EH (cell line): ENCODE data around the gene KCNMA1.

Experiments
- DNase-seq: peaks from one replicate; pipeline ENCODE4 v3.0.0-alpha.2; 2015; ENCODE audit warnings: low read depth

The KCNMA1 gene

DNA sequence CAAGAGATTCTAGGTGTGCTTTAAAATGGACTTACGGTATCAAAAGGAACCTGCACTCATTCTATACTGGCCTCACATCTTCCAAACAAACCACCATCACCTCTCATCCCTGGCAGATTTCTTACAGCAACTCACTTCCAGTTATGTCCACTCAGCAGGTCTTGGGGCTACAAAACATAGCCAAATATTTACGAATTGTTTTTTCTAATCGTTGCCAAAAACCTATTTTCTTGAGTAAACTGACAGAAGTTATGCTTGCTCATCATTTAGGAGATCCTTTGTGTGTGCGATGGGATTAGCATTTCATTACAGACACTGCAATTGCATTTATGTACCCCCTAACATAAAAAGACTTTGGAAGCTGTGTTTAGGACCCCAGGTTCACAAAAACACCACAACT, 2.7 kb downstream of the KCNMA1 start:
- no peak for DNase-seq

DNA sequence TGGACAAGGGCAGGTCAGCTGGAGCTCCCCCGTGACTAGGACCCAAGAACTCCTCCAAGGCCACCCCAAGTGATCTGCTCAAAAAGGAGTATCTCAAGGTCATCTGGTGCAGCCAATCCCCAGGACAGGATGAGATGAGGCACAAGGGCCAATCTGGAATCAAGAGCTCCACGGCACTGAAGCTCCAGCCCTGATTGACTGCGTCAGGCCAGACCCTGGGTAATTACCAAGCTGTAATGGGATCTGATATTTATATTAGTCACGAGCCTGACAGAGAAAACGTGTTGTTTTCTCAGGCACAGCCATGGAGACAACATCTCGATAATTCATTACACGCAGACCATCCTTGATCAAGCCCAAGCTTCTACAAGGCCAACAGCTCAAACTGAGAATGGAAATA, 4.2 kb downstream of the KCNMA1 start:
- DNase-seq: no peak

DNA sequence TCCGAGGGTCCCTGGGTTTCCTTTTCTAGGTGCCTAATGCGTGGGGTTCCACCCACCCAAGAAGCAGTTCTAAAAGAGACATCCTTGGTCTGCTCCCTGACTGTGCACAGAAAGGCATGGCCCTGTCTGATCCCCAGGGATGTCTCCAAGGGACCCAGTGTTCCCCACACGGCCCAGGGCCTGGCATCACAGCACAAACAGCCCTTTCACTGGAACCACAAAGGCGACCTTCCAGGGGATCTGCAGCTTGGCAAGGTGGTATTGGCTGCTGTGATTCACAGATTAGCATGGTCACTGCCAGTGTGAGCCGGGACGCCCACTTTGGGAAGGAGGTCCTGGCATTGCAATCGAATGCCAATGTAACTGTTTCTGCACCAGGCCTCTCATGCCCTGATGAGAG, 6.4 kb downstream of the KCNMA1 start:
- DNase-seq: no peak

DNA sequence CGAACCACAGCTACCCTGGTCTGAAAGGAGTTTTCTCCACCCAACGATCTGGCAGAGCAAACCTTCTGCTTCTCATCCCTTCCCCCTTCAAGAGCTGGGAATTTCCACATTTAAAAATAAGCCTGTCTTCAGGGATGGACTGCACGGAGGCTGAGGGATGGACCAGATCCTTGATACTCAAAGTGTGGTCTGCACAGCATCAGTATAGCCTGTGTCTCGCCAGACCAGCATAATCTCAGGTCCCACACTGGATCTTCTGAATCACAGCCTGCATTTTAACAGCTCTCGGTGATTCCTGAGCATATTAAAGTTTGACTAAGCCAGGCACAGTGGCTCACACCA, 7.1 kb downstream of the KCNMA1 start:
- DNase-seq: no peak

DNA sequence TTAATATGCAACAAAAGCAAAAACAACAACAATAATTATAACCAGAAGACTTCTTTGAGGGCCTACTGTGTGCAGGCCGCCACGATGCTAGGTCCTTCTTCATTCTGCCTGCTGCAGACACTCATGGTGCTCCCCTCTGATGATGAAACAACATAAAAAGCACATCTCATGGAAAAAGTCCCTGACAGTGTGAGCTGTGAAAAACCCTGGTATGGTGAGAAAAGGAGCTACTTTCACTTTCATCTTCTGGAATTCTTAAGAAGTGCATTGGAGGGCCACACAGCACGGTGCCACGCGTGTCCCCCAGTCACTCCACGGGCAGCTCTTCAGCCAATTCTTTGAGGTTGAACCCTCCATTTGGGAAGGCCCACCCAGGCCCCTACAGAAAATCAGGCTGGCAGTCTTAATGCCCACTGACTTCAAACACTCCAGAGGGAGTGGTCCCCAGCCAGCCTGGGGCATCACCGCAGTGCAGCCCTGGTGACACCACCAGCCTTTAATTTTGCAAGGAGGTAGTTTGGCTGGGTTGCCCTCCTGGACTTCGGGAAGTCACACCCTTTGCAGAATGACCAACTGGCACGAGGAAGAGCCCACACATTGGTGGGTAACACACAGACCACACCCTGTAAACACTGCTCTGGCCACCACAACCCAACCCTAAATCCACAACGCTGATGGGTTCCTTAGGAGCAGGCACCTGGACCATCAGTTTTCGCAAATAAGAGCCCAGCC, 7.7 kb downstream of the KCNMA1 start:
- peak; percentile 51 for DNase-seq

DNA sequence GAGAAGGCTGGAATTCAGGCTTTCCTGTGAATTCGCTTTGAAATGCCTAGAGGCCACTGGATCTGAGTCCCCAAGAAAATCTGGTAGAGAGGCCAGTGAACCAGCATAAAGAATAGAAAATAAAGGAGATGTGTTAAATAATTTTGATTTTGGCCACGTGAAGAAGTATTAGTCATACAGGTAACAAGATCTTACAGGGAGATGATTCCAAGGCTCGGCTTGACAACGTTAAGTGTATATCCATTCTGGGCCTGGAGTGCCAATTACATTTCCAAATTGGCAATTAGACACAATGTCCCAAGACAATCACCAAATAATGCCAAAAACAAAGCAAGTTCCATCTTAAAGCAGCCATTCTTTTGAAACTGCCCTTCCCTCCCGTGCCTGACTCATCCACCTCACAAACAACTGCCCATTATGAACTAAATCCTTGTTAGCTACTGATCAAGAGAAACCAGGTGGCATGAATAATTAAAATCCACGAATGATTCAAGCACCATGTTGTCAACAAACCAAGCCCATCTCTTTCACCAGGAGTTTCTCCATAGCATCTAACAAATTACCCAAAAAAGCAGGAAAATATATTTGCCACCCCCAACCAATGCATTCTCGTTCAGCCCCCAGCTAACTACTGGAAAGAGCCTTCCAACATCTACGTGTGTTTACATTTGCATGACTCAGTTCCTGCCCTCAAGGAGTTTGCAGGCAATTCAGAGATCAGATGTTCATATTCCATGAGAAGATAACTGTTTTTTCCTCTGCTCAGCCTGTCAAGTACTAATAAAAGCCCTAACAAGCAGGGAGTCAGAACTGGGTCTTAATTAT, 8.5 kb downstream of the KCNMA1 start:
- DNase-seq: peak; percentile 78

DNA sequence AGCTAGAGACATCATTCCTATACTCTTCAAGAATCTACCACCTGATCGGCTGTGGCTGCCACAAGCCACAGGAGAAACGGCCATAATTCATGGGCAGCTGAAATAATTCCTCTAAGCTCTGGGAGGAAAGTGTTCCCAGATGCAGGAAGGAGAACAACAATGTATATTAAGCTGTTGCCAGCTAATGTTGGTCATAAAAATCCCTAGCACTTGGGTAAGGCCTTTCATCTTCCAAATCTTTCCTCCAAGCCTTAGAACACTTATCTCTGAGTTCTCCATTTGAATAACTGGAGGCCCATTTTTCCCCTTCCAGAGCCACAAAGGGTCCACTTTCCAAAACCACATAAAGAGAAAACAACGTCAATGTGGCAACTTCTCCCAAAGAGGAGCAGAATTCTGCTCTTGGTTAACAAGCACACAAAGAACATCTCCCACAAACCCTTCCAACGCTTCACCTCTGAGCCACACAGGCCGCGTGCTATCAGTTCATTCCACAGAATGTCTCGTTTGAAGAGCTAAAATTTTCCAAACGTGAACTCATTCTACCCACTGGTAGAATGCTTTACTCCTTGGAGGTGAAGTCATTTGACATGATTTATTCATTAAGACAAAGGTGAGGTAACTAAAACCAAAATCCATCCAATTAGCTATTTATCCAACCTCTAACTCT, 11.2 kb downstream of the KCNMA1 start:
- DNase-seq: peak; percentile 36

DNA sequence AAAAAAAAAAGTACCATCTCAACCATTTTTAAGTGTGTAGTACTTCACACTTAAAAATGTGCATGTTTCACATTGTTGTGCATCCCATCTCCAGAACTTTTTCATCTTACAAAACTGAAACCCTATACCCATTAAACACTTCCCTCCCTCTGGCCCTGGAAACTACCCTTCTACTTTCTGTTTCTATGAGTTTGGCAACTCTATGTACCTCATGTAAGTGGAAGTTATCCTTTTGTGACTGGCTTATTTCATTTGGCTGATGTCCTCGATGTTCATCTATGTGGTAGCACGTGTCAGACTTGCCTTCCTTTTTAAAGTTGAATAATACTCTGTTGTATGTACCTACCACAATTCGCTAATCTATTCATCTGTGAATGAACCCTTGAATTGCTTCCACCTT, 12.2 kb downstream of the KCNMA1 start:
- peak; percentile 37 for DNase-seq

DNA sequence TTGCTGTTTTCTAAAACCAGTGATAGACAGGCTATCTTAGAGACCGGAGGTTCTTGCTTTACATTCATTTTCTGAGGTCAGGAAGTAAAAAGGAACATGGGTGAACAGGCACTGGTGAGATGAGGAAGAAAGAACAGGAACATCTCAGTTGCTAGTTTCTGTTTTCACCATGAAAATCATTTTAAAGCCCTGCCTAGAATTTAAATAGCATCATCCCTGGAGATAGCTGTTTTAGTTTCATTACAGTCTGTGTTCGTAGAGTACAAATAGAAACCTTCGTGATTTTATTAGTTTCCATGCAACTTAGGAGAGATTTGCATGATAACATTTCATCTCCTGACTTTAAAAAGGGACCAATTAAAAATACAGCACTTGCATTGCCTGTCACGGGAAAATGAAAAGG, 14.7 kb downstream of the KCNMA1 start:
- no peak for DNase-seq

DNA sequence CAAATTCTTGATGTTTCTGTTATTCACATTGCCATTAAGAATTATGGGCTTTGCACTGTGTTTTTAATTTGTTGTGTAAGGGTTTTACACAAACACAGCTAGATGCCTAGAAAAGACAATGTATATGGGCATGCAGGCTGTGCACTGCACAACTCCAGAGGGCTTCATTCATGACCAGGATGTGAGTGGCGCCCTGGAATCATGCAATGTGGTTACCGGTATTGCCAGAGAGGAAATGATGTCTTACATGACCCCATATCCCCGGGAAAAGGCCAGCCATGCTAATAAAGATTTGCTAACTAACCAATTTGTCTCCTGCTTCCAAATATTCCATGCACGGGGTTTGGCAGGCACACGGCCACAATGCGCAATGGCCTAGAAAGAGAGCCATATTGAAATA, 16.9 kb downstream of the KCNMA1 start:
- peak; percentile 59 for DNase-seq

DNA sequence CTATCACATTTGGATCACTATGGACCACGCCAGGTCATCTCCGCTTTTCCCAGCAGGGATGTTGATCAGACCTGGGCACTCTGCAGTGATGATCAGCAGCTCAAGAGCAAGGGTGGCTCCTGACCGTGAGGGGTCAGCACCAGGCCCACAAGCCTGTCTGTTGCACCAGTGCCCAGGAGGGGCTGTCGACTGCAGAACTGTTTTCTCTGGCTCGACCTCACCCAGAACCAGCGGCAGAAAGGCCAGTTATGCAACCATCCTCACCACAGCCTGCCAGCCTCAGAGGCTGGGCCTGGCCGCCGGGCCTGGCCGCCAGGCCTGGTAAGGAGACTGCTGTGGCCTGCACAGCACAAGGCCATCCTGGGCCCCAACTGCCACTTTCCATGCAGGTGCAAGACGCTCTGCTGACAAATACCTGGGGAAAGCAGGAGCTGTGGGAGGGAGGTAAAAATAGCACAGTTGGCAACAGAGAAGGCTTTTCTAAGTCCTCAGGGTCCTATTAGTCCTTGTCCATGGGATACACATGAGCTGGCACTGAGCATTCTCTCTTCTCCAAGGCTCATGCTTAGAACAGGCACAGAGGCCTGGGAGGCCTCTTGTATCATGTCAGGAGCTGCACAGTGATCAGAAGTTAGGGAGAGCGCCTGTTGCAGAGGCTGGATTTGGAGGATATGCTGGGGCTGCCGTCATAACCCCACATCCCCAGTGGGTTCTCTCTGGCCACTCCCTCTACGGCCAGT, 17.5 kb downstream of the KCNMA1 start:
- DNase-seq: no peak

DNA sequence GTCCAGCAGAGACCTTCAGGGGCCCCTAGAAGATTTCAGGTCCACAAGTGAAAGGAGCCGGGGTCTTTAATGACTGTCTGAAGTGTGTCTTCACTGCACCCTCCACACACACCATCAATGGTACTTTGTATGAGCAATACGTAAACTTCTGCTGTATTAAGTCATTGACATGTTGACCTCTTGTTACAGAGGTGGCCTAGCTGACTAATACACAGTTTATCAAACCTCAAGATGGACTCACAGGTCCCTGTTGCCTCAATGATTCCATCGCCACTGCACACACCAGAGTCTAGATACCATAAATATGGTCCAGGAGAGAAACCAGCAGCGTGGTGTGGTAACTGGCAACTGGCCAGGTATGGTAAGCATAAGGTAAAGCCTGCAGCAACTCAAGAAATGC, 19.5 kb downstream of the KCNMA1 start:
- DNase-seq: no peak

DNA sequence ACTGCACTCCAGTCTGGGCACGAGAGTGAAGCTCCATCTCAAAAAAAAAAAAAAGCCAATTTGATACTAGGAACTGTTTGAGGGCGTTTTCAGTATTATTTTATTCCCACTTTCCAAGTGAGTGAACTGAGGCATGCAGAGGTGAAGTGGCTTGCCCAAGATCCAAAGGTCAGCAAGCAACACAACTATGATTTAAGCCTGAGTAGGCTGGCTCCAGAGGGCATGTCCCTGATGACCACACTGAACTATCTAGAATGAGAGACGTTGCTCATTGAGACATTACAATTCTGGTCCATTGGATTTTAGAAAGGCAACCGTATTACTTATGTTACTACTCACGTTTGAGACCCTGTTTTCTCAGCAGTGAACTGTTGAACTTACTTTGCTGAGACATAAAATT, 20.8 kb downstream of the KCNMA1 start:
- DNase-seq: no peak

DNA sequence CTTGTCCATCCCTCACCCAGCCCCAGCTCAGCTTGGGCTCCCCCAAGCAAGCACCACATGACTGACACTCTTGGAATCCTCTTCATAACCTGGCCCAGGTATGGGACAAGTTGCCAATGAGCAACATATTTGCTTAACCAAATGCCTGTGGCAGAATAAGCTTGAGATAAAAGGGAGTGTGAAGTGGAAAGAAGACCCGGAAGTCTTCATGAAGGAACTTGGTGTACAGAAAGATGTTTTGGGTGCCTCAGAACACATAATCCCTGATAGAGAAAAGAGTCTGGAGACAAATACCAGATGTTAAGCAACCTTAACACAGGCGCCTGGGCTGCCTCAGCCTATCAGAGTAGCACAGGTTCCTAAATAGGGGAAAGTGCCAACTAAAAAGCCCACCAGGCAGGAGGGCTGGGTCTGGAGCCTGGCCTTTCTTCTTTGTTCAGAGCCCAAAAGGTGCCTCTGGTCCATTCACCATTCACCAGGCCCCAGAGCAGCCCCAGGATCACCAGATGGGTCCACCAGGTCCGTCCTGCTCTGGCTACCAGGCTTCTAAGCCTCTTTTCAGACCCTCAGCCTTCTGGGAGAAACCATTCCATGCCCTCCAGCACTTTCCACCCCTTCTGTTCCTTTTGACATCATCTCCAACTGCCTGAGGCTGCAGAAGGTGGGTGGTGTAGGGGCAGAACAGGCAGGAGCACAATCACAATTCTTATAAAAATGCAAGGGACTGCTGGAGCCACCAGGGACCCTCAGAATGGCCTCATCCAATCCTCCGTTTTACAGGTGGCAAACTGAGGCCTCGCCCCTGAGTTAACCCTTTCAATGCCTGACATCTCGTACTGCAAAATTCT, 22.6 kb downstream of the KCNMA1 start:
- DNase-seq: no peak

DNA sequence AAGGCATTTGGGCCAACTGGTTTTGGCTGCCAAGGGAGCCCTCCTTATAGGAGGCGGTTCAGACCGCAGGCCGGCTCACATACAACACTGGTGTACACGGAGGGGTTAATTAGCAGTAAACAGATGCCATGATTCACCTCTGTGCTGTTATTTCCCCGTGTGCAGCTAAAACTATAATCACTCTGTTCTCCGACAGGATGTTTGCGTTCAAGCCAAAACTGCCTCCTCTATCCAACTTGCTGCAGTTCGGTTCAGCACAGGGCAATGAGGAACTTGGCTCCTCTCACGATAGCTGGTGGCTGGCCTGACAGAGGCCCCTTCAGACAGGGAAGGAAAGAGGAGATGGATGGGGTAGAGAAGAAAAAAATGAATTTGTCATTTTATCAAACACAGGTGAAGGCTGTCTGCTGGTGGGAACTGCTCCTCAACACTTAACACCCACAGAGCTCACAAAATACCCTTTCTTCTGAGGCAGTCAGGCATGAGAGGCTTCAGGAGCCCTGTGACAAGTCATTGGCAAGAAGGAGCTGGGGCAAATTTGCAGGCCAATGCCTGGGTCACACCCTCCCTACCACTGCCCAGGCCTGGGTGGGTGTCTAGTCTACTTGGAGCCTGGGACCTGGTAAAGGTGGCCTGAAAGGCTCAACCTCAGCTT, 24.0 kb downstream of the KCNMA1 start:
- DNase-seq: no peak

DNA sequence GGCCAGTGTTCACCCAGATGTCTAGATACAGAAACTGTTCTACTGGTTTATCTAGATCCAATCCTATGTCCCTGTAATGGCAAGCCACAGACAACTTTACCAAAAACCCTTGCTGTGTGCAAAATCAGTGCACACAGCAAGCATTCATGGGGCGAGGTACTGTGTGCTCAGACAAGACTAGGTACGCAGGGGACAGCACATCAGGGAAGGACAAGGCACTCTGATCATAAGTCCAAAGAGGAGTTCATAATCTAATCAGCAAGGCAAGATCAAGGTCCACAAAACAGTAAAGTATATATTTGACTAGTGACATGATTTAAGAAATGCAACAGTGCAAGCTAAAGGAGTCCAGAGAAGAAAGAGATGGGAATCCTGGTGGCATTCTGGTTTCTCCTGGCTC, 25.9 kb downstream of the KCNMA1 start:
- no peak for DNase-seq

DNA sequence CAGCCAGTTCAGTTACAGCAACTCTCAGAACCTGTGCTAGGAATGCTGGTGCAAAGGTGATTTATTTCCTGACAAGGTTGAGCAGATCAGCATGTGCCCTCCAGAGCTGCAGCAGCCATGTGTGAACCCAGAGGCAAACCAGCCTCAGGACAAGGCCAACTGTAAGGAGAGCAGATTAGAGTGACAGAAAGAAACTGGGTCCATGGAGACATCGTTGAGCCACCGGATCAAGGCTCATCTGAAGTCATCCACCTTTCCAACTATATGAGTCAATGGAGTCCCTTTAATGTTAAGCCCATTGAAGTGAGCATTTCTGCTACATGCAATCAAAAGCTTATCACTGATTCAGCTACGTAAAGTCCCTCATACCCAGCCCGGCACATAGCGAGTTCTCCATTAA, 26.4 kb downstream of the KCNMA1 start:
- DNase-seq: no peak

DNA sequence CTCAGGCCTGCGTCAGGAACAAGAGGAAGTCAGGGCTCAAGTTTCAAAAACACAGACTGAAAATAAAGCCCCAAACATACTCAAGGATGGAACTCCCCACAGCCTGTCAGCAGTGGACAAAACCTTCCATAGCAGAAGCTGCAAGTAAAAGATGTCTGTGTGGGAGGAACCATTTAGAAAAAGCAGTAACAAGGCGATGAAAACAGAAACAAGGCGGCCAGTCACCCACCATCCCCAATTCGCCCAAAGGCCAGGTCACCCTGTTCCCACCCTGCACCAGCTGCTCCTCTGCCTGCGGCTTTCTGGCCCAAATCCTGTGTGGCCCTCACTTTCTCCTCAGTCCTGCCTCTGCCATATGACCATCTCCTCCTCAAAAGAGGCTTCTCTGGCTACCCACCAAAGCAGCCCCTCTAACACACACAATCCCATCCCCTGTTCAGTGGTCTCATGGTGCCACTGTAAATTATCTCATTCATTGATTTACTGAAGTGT, 27.8 kb downstream of the KCNMA1 start:
- peak; percentile 56 for DNase-seq

DNA sequence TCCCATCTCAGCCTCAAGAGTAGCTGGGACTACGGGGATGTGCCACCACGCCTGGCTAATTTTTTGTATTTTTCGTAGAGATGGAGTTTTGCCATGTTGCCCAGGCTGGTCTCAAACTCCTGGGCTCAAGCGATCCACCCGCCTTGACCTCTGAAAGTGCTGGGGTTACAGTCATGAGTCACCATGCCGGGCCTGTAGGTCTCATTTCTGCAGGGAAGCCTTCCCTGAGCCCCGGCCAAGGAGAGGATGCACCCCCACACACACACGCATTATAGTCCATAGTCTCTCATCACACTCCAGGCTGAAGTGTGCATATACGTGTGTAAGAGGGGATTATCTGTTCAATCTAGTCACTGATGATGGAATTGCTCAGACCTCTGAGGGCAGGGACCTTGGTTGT, 29.3 kb downstream of the KCNMA1 start:
- DNase-seq: no peak

DNA sequence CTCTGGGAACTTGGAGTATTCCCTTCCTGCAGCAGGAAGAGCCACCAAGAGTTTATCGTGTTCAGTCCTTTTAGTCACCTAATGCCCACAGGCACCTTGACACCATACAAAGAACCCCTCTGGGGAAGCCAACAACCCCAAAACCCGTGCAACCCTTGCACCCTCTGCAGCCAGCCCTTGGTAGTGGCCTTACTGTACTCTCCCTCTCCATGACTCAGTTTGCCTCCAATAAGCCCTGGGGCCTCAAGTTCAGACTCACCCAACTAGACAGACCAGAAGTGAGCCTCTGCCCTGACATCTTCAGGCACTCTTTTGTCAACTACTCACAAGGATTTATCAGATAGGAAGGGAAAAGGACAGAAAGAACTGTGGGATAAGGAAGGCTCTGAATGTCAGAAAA, 30.9 kb downstream of the KCNMA1 start:
- DNase-seq: peak; percentile 22

DNA sequence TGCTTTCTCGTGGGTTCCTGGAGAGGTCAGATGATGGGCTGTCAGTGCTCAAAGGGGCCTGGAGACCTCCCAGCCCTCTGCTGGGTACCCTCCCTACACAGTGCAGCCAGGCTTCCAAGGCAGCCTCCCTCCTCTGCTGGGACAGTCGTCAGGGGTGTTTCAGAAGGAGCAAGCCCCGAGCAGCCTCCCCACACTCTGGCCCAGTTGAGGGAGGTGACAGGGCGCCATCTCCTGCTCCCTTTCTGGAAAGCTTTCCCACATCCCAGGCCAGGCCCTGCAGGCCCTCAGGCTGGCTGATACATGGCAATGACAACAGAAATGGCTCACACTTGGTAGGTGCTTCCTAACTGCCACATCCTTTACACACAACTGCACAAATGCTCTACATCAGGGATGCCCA, 32.1 kb downstream of the KCNMA1 start:
- DNase-seq: peak; percentile 67
